Putamen (tissue), 1 donor: ENCODE data around the gene KCTD21.

Experiments used
- DNase-seq: peaks from one replicate; pipeline ENCODE4 v3.0.0-alpha.2; 2016; ENCODE audit warnings: low spot score

KCTD21 gene

GRCh38 chr11:78218707-78219492 is 30.5 kb upstream of the KCTD21 start:
- DNase-seq: no peak

DNA sequence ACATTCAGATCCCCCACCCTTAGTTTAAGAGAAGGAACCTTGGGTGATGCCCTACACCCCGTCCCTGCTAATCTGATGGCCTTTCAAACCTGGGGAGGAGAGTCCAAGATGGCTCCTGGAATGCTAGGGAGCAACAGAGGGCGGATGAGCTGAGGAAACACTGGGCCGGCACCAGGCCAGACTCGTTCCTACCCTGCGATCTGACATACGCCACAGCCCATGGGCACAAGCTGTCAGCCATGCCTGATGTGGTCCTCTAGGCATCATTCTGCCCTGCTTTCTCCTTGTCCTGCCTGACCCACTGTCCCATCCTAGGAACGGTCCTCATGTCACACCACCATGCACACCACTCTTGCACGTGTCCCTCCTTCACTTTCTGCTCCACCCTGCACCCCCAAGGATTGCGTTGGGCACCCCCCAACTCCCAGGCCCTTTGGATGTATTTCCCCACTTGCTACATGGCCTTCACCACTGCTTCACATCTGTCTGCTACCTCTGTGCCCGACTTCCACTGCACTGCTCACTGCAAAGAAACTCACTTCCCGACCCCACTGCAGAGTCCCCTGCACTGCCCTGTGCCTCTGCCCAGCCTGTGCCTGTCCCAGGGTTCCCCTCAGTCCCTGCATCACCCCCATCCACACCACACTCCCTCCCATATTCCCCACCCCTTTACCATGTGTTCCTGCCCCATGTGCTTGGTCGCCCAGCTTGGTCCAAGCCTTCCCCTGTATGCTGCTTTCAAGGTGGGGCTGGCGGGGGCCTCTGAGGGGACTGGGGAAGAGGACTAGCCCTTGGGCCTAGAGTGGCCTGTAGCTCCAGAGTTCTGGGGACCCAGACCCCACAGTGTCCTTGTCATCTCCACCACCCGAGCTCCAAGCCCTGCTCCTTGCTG is 29.5 kb upstream of the KCTD21 start:
- DNase-seq: no peak

DNA sequence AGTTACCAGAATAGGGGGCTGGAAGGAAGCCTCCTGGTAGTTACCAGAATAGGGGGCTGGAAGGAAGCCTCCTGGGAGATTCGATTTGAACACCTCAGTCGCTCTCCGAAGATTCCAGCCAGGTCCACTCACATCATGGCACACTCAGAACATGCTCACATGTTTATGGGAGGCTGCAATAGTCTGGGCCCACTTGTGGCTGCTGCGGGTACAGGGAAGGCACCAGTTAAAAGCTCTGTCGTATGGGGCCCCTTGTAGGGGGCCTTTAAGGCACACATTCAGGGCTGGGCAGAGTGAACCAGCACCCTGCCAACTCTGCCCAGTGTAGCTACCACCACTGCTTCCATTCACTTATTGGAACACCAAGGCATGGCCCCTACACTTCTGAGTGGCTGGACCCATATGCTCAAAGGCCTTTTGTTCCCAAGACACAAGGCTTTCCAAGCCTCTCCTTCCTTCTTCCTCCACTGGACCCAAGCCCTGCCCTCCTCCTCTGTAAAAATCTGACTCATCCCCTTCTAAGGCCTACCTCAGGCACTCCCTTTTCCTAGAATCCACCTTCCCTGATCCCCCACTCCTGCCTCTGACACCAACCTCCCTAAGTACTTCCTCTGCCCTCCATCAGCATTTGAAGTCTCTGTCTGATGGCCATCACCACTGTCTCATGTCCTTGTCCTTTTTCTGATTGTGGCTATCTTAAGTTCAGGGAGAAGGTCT is 28.3 kb upstream of the KCTD21 start:
- DNase-seq: no peak

DNA sequence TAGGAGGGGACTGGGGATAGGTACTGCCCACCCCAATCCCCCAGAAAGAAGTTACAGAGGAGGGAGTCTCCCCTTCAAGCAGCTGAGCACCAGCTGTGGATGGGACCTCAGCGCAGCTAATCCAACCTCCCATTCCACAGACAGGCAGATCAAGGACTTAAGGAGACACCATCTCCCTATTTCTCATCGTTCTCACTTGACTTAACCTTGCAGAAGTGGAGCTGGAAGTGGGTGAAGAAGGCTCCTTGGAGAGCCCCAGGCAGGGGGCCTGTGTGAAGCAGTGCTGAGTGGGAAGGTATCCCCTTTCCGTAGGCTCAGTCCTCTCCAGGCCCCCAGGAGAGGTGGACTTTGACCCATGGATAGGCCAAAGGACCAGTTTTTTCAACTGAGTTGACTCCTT is 27.6 kb upstream of the KCTD21 start:
- DNase-seq: no peak

DNA sequence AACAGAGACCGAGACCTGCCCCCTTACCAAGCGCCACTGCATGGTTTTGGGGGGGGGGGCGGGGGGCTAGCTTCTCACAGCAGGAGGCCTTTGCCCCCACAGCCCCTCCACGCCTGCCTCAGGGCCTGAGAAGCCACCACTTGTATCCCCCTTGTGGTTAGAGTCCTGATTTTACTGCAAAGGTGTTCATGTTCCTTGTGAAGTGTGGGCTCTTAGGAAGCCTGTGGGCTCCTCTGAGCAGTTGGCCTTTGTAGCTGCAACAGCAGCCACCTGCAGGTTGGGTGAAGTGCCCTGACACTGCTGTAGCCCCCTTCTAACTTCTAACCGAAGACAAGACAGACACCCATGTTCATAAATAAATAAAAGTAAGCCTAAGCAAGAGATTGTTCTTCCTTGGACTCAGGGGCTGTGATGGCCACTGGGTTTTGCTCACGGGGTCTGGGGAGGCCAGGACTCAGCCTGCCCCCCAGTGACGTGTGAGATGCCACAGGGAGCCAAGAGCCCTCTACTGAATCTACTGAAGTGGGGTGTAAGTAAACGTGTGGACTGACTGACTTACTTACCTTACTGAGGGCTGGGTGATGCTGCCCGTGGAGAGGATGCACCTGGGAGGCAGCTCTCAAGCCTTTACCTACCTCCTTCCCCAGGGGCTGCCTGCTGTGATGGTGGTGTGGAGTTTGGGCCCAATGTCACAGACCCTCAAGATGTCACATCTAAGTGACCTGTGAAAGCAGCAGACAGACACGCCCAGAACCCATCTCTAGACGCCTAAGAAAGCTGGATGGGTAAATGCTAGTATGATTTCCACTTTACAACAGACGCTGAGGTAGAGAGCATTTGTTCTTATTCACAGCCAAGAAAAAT is 26.1 kb upstream of the KCTD21 start:
- DNase-seq: no peak

DNA sequence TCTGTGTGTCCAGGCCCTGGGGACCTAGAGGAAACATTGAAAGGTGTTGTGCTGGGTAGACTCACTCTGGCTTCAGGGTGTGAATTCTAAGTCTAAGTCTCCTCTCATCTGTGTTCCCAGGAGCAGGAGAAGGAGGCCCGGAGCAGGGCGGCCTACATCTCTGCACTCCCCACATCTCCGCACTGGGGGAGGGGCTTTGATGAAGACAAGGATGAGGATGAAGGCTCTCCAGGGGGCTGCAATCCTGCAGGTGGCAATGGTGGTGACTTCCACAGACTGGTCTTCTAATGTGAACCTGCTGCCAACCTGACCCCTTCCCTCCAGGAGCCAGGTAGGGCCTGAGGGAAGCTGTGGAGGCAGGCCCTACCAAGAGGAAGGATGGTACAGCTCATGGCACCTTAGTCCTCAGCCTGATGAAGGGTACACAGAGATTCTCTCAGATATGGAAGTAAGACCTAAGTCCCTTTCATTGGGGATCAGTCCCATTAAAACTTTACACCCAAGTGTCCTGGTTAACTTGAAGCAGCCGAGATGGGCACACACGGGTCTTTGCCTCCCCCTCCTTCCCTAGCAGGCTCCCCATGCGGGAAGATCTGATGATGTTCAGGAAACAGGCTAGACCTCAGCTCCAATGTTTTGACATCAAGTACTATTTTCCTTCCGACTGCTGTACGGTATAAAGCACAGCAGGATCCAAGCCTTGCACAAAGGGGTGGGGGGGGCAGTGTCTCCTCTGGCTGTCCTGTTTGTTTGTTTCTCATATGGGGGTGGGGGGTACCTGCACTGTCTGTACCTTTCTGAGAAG is 25.3 kb upstream of the KCTD21 start:
- no peak for DNase-seq

- DNase-seq: no peak
Measured at GRCh38 chr11:78212586-78213371, 24.4 kb upstream of the KCTD21 start.

DNA sequence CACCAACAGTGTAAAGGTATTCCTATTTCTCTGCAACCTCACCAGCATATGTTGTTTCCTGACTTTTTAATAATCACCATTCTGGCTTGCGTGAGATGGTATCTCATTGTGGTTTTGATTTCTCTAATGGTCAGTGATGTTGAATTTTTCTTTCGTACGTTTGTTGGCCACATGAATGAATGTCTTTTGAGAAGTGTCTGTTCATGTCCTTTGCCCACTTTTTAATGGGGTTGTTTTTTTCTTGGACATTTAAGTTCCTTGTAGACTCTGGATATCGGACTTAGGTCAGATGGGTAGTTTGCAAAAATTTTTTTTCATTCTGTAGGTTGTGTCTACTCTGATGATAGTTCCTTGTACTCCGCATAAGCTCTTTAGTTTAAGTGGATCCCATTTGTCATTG is 23.1 kb upstream of the KCTD21 start:
- DNase-seq: no peak

- DNase-seq: no peak
Measured at GRCh38 chr11:78210000-78210608, 21.7 kb upstream of the KCTD21 start.

DNA sequence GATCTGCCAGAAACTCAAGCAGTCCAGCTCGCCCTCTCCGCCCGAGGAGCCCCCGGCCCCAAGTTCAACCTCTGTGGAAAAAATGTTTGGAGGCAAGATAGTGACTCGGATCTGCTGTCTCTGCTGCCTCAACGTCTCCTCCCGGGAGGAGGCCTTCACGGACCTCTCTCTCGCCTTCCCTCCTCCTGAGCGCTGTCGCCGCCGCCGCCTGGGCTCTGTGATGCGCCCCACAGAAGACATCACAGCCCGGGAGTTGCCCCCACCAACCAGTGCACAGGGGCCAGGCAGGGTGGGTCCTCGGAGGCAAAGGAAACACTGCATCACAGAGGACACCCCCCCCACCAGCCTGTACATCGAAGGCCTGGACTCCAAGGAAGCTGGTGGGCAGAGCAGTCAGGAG is 21.1 kb upstream of the KCTD21 start:
- DNase-seq: no peak

GRCh38 chr11:78208257-78209165 is 20.1 kb upstream of the KCTD21 start:
- no peak for DNase-seq

DNA sequence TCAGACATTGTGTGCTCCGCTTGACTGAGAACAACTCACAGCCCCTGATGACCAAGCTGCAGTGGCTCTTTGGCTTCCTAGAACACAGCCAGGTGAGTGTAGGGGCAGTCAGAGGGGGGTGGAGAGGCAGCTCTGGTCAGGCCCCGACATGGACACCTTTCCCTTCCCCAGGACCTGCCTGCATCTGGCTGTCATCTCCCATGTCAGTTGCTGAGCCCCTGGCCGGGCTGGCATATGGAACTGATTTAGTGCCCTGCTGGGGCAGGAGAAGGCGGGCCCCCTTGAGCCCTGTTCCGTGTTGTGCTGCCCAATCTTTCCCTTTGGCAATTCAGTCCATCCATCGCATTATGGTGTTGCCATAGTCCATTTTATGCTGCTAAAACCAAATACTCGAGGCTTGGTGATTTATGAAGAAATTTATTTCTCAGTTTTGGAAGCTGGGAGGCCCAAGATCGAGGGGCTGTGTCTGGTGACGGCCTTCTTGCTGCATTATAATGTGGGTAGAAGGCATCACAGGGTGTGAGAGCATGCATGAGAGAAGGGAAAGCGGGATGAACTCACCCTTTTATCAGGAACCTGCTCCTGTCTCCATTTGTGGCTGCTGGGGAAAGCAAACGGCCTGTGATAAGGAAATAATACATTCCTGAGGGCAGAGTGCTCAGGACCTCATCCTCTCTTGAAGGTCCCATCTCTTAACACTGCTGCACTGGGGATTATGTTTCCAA is 19.3 kb upstream of the KCTD21 start:
- no peak for DNase-seq

DNA sequence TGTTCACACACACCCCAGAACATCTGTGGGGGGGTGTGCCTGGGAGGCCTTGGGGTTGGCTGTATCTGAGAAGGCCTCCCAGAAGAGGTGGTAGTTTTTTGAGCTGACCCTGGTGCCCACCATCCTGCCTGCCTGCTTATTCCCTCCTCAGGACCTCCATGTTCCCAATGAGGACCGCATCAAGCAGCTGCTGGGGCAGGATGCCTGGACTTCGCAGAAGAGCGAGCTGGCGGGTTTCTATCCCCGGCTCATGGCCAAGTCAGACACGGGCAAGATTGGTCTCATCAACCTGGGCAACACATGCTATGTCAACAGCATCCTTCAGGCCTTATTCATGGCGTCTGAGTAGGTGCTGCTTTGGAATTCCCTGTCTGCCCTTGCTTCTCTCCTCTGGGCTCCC is 17.3 kb upstream of the KCTD21 start:
- no peak for DNase-seq

DNA sequence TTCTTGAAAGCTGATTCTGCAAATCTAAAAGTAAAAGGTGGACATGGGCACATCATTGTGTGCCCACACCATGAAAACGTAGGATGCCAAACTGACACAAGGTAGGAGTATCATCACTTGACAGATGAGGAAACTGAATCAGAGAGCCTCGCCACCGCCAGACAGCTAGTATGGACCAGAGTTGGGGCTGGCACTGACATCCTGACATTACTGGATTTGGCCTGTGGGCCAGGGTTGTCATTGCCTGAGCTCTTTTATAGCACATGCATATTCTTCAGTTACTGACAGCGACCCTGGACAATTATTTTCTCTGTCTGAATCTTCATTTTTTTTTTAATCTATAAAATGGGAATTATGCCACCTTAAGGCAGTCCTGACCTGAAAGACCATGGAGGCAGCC is 16.8 kb upstream of the KCTD21 start:
- DNase-seq: no peak

DNA sequence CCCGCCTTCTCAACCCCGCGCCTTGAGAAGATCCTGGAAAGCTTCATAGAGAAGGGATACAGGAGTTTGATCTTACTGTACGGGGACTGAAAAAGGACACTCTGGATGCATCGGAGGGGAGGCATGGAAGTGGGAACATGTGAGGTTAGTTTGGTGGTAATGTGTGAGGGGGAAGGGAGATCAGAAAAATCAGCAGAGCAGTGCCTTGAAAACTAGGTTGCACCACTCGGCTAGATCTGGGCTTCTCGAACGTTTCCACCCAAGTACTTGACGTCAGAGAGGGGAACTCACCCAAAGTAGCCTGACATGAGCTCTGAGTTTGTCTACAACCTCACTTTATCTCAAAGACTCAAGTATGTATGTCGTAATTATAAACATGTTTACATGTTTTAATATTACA is 14.8 kb upstream of the KCTD21 start:
- no peak for DNase-seq

DNA sequence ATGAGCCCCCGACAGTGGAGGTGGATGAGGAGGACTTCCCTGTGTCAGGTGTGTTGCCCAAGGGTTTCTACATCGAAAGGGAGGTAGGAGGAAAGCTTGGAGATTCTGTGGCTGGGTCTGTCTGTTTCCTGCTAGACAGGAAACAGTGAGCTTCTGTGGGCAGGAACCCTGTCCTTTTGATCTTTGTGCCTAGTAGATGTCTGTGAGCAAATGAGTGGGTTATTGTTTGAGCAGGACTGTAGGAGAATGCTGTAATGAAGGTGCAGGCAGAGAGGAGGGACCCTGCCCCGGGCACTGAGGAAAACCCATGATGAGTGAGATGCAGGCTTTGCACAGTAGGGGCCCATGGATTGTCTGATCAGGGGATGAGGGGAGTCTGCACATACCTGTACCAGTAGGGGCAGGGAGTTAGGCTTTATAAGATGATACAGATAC is 14.3 kb upstream of the KCTD21 start:
- DNase-seq: no peak

DNA sequence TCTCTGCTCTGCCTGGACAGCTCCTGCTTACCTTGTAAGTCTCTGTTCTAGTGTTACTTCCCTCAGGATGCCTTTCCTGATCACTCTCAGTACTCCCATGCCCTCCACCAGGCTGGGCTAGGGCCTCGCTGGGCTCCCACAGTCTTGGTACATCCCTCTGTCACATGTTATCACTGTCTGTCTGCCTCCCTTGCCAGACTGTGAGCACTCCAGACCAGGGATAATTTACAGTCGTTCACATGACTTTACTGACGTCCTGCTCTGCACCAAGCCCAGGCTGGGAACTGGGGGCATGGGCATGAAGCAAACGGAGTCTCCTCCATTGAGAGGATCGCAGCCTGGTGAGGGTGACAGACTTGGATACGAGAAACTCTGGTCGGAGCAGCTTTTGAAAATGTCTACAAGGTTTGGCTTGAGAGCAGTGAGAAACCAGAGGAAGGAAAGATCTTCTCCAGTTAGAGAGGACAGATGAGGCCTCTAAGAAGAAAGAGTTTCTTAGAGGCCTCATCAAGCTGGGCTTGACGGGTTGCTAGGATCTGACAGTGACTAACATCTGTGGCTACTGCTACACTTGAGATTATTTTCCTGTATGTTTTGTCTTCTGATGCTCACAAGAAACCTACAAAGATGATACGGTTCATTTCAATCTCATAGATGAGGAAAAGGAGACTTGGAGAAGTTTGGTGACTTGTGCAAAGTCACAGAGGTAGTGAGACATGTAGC is 12.8 kb upstream of the KCTD21 start:
- DNase-seq: no peak
